Nephron progenitor cell (in vitro differentiated cells): Measurements from ENCODE around the gene DIPK1B.

Experiments
- DNase-seq: peaks from one replicate; pipeline ENCODE4 v3.0.0; 2021
- H3K27ac Mint-ChIP-seq: 2 replicates; pipeline ENCODE4 v1.8.0; 2021; ENCODE audit warnings: mild to moderate bottlenecking, moderate library complexity, mixed read lengths
- H3K27me3 Mint-ChIP-seq: 2 replicates; pipeline ENCODE4 v1.8.0; 2021; ENCODE audit warnings: mild to moderate bottlenecking, low read depth, mixed read lengths; ENCODE audit not compliant: poor library complexity
- H3K36me3 Mint-ChIP-seq: 2 replicates; pipeline ENCODE4 v1.8.0; 2021; ENCODE audit warnings: low read depth, mixed read lengths
- H3K4me1 Mint-ChIP-seq: 2 replicates; pipeline ENCODE4 v1.8.0; 2021; ENCODE audit warnings: mixed read lengths
- H3K4me3 Mint-ChIP-seq: 2 replicates; pipeline ENCODE4 v1.8.0; 2021; ENCODE audit warnings: mild to moderate bottlenecking, moderate library complexity, mixed read lengths
- H3K9me3 Mint-ChIP-seq: 2 replicates; pipeline ENCODE4 v1.8.0; 2021; ENCODE audit warnings: mild to moderate bottlenecking, moderate library complexity, mixed read lengths
- TF ChIP-seq, protein P1 (sequence below): fragments of 200-600 bp; sonication (generic); IDR thresholded peaks from 2 replicates; pipeline ENCODE4 v1.5.0; 2021; ENCODE audit warnings: antibody characterized with exemption

The DIPK1B gene

DNA sequence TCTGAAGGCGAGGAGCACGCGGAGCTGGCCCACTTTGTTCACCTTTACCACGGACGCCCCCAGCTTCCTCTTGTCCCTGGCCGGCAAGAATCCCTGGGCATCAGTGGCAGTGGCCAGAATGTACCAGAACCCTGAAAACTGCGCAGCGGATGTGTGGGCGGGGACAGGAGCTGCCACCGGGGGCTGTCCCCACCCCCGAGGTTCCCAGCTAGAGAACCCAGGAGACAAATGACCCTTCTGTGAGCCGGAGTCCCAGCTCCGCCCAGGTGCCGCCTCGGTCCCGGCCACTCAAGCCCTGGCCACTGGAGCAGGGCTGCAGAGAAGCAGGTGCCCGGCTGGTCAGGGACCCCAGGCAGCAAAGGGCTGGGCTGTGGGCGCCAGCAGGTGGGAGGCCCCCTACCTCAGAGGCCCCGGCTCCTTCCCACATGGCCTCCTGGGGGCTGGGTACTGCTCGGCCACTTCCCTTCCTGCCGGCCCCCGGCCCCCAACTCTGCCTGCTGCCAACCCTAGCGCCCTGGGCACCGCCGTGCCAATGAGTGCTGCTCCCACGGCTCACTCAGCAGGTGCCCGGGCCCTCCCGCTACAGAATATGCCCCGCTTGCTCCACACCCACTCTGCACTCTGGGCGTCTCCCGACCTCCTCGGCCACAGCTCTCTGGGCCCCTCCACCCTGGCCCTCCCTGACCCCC, 29.7 kb downstream of the DIPK1B start:
- Mint-ChIP-seq H3K4me1 (peaks cover 11% of the 10 kb centered on the region), H3K4me3 (no peak overlapping the region), H3K27ac (no peak overlapping the region), H3K27me3 (peaks cover 15% of the 10 kb centered on the region), H3K9me3 (peaks cover 7% of the 10 kb centered on the region), H3K36me3 (no peaks in the 10 kb centered on the region)
- DNase-seq = no peak
- TF ChIP-seq, protein P1, sequence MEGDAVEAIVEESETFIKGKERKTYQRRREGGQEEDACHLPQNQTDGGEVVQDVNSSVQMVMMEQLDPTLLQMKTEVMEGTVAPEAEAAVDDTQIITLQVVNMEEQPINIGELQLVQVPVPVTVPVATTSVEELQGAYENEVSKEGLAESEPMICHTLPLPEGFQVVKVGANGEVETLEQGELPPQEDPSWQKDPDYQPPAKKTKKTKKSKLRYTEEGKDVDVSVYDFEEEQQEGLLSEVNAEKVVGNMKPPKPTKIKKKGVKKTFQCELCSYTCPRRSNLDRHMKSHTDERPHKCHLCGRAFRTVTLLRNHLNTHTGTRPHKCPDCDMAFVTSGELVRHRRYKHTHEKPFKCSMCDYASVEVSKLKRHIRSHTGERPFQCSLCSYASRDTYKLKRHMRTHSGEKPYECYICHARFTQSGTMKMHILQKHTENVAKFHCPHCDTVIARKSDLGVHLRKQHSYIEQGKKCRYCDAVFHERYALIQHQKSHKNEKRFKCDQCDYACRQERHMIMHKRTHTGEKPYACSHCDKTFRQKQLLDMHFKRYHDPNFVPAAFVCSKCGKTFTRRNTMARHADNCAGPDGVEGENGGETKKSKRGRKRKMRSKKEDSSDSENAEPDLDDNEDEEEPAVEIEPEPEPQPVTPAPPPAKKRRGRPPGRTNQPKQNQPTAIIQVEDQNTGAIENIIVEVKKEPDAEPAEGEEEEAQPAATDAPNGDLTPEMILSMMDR = no peak

DNA sequence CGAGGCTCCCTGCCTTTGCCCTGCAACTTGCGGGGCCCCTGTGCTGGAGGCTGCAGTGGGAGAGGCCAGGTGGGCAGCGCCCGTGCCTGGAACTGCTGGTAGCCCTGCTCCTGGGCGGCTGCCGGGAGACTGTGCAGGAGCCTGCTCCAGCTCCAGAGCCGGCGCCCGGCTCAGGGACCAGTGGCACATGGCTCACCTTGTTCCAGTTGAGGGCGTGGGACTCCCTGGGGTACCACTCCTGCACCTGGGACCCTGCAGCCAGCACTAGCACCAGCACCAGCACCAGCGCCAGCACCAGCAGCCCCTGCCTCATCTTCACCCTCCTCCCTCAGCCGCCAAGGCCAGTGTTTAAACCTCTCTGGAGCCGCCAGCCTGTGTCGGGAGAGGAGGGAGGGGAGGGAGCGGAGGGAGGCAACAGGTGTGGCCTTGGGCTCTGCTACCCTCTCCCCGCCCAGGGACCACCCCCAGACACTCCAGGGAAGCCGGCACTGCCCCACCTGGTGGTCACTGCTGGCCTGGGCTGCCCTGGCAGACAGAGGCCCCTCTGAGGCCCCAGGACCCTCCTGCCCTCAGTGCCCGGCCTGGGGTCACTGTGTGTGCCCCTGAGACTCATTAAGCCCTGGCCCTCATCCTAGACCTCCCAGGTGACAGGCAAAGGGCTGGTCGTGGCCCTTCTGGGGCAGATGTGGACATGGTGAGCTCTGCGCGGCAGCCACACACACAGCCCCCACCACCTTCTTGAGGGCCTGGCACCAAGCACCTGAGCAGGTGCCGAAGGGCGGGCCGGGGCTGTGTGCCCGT, 30.4 kb downstream of the DIPK1B start, which contains the start of gene LCN10:
Gene LCN10, minus strand, starts transcription at position 350 of the 801 bp plus-strand sequence. Its CDS starts 37 bp downstream, at position 313.
- peak; percentile 76 for DNase-seq
- no peak within 1 kb of the TSS for H3K27ac Mint-ChIP-seq

DNA sequence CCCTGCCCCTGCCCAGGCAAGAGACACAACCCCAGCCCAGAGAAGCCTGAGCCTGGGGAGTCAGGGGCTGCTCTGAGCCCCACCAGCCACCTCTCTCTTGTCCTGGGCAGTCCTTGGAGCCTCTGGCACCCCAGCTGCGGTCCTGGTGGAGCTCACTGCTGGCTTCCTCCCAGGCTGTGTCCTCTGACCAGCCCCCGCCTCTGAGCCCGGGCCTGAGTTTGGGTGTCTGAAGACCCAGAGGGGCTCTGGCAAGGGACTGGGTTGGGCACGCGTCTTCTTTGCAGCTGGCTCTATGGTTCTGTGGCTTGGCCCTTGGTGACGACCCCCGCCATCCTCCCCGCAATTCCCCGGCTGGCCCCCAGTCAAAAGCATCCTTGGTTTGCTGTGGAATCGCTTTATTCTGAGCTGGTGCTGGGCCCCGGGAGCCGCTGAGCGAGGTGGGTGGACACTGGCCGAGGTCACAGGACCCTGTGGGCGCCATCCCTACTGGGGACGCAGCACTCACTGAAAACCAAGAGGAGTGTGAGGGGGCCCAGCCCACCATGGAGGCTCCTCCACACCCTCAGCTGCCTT, 31.4 kb downstream of the DIPK1B start:
- no peak overlapping the region for H3K4me3 Mint-ChIP-seq
- TF ChIP-seq, protein P1 = no peak
- H3K36me3 Mint-ChIP-seq = no peaks in the 10 kb centered on the region
- no peak for DNase-seq
- peaks cover 13% of the 10 kb centered on the region for H3K27me3 Mint-ChIP-seq
- H3K4me1 Mint-ChIP-seq = peaks cover 11% of the 10 kb centered on the region
- H3K9me3 Mint-ChIP-seq = peaks cover under 1% of the 10 kb centered on the region
- H3K27ac Mint-ChIP-seq = no peak overlapping the region

More for the DNA sequence above, 30.4 kb downstream of the DIPK1B start, which contains the start of gene LCN10:
- no peaks in the 10 kb centered on the region for H3K36me3 Mint-ChIP-seq
- peaks cover 5% of the 10 kb centered on the region for H3K9me3 Mint-ChIP-seq
- H3K4me3 Mint-ChIP-seq = no peak within 1 kb of the TSS
- TF ChIP-seq, protein P1 = peak; percentile 51
- H3K27me3 Mint-ChIP-seq = peaks cover 15% of the 10 kb centered on the region
- peaks cover 11% of the 10 kb centered on the region for H3K4me1 Mint-ChIP-seq

DNA sequence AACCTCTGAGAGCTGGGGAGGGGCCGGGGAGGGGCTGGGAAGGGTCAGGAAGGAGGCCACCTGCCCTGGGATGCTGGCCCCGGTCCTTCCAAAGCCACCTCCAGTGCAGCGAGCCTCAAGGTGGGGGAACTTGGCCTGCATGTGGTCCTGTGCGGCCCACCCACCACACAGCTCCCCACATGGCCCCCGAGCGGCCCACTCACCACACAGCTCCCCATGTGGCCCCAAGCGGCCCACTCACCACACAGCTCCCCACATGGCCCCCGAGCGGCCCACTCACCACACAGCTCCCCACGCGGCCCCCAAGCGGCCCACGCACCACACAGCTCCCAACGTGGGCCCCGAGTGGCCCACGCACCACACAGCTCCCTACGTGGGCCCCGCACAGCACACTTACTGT, 32.4 kb downstream of the DIPK1B start:
- H3K27ac Mint-ChIP-seq = no peak overlapping the region
- H3K4me3 Mint-ChIP-seq = no peak overlapping the region
- H3K9me3 Mint-ChIP-seq = no peaks in the 10 kb centered on the region
- no peaks in the 10 kb centered on the region for H3K36me3 Mint-ChIP-seq
- peaks cover 11% of the 10 kb centered on the region for H3K4me1 Mint-ChIP-seq
- peaks cover 9% of the 10 kb centered on the region for H3K27me3 Mint-ChIP-seq
- no peak for DNase-seq
- TF ChIP-seq, protein P1 = no peak

DNA sequence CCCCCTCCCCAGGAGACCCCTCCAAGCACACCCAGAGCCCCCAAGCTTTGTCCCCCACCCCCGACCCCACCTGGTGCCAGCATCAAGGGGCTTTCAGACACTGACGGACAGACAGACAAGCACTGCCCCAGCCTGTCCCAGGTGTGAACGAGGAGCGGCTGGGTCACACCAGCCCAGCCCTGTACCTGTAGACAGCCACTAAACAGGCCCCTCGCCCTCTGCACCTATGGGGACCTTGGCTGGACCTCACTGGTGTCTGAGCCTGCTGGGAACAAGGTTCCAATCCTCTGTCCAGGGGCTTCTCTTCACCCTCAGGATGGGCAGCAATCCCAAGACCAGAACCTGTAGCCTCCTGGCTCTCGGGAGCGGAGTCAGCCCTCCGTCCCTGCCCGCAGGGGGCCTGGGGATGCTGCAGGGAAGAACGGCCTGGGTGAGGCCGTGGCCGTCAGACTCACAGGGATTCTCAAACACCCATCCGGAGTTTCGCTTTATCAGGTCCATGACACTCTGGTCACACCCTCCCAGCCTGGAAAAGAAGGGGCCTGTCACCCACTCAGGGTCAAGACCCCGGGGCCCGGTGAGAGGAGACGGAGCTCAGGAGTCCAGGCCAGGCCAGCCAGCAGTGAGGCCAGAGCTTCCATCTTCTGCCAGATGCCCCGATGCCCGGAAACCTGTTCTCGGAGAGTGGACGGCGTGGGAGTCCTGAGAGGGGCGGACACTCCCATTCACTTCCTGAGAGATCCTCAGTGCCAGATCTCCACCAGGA, 33.2 kb downstream of the DIPK1B start:
- no peak for DNase-seq
- H3K9me3 Mint-ChIP-seq = peaks cover 2% of the 10 kb centered on the region
- peaks cover 11% of the 10 kb centered on the region for H3K4me1 Mint-ChIP-seq
- peaks cover 8% of the 10 kb centered on the region for H3K27me3 Mint-ChIP-seq
- TF ChIP-seq, protein P1 = no peak
- H3K27ac Mint-ChIP-seq = no peak overlapping the region
- no peak overlapping the region for H3K4me3 Mint-ChIP-seq
- no peaks in the 10 kb centered on the region for H3K36me3 Mint-ChIP-seq
